ENCODE measurements around the gene NEUROD1.
A peak's percentile ranks its signal among the peaks of the same experiment; 100 is the strongest.

Gene NEUROD1

DNA sequence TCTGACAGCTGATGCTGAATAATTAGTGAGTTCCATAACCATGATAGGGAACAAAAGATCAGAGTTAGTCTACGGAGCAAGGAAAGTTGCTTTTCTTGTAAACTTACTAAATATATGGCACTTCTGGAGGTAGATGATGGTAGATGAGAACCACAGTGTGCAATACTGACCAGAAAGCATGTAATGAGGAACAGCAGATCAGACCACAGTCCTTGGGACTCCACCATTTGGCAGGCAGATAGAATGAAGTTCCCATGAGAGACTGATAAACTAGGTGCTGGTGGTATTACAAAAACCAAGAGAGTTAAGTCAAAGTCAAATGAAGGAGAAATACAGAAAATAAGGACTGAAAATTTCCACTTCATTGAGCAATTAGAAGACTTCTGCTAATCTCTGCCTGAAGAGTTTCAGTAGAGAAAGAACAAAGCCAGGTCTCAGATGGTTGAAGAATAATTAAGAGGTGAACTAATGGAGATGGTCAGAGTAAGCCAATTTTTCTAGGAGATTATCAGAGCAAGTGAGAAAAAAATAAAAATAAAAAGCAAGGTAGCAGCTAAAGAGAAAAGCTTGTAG is 33.8 kb downstream of the NEUROD1 start:
- no peak for FAIRE-seq
- no peak for DNase-seq (ENCODE audit: insufficient read length, low spot score)

DNA sequence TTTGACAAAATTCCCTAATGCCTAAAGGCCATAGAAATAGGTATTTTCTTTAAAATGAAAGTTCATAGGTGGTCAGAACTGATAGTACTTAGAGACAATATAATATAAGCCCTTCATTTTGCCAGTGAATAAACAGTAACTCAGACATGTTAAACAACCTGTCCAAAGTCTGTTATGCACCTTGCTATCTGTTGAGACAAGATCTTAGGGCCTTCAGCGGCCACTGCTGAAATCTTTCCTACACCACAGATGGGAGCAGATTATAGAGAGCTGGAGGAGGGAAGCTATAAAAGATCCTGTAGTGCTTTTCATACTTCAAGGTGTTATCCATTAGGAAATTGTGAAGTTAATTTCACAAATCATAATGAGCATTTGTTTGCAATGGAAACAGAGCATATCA is 37.2 kb downstream of the NEUROD1 start:
- DNase-seq (ENCODE audit: insufficient read length, low spot score): no peak
- FAIRE-seq: no peak

DNA sequence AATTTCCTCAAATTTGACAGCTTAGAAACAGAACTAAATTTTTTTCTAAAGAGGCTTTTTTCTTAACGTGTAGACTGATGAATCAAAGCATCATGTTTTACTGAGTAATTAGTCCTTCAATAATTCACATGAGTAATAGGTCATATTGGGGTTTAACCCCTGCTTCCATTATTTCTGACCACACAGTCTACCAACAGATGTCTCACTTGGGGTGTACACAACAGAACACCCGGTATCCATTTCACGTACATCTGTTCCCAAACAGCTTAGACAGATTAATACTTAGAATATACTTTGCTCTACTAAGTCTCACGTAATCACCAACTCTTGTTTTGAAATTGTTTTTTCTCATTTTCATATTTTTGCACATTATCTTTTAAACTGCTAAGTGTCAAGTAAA is 38.2 kb downstream of the NEUROD1 start:
- FAIRE-seq: no peak
- DNase-seq (ENCODE audit: insufficient read length, low spot score): no peak

DNA sequence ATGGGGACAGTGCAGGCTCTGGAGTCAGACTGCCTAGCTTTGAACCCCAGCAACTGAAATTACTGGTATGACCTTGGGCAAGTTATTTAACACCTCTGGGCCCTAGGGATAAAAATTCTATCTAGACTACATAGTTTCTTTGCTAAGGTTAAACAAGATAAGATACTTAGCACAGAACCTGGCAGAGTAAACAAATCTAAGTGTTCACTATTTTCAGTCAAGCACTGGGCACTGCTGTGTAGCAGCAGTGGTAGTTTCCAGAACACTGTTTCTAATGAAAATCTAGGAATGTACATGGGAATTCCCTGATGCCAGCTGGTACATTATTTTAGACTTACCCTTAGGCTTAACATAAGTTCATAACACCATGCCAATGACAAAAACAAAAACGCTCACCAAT is 40.6 kb downstream of the NEUROD1 start:
- FAIRE-seq (no peak), DNase-seq (ENCODE audit: insufficient read length, low spot score) (no peak)

DNA sequence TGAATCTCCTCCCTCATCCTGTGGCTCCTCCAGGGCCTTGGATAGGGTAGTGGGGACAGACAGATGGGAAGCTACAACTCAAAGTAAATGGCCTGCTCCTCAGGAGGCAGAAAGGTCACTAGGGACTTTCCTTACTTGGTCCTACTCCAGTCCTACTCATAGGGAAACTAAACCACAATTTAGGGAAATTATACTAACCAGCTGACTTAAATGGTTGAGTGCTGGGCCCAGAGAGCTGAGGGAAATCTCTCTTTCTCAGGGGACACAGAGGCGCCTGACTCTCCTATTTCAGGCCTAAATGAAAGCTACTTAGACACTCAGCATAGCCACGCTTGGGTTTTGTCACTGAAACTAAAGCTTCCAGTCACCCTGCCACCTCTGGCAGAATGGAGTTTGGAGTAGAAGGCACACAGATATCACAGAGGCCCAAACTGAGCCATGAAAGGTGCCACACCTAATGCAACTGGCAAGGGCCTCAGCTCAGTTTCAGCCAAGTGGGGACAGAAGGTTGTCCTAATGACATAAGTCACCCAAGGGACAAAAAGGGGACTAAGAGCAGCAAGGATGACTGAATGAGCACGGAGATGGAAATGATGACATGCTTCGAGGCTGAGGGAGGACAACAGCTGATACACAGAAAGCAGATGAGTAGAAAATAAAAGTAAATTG is 47.5 kb downstream of the NEUROD1 start:
- DNase-seq (ENCODE audit: insufficient read length, low spot score) (no peak), FAIRE-seq (no peak)

GRCh38 chr2:181628590-181629585 is 51.4 kb downstream of the NEUROD1 start:
- DNase-seq (ENCODE audit: insufficient read length, low spot score) (no peak), FAIRE-seq (no peak)

GRCh38 chr2:181627545-181627944 is 52.8 kb downstream of the NEUROD1 start:
- no peak for FAIRE-seq
- peak; percentile 2 for DNase-seq (ENCODE audit: insufficient read length, low spot score)

- DNase-seq (ENCODE audit: insufficient read length, low spot score) (no peak), FAIRE-seq (no peak)
Observed at GRCh38 chr2:181626671-181627070, 53.6 kb downstream of the NEUROD1 start.
